ENCODE measurements around the gene GAN. TPM values are rescaled to one million over a fixed set of nuclear protein-coding genes. Genes with fewer than 3 reads are reported as not detected.

Gene GAN
- total and polyA plus RNA-seq, 2 donors (not counting 1 experiment from before 2014, with no cell fraction given), result 3.3 to 5.1 TPM

- H3K36me3 ChIP-seq (ENCODE audit: control insufficient read depth, insufficient read depth, low read length), result no peaks in the 10 kb centered on the region
- no peaks in the 10 kb centered on the region for H3K79me2 ChIP-seq (ENCODE audit: control insufficient read depth, insufficient read depth, low read length)
- no peaks in the 10 kb centered on the region for H3K4me1 ChIP-seq (ENCODE audit: control insufficient read depth, extremely low read depth, insufficient read depth, low read length)
- no peak overlapping the region for H3K4me3 ChIP-seq (replicated peaks in 1 of 4; ENCODE audit: control extremely low read depth in 1 of 4, insufficient read depth in 1 of 4, low read depth in 3 of 4, low read length in 4 of 4)
- no peak overlapping the region for H3K4me2 ChIP-seq (ENCODE audit: extremely low read depth, insufficient read depth, low read length)
- H2AFZ ChIP-seq (ENCODE audit: low read length), result no peak overlapping the region
- peaks cover 5% of the 10 kb centered on the region for H3K27me3 ChIP-seq (ENCODE audit: control insufficient read depth, insufficient read depth, low read length)
- TF ChIP-seq EZH2 (IDR thresholded peaks at IDR 0.05; ENCODE audit: low read length, missing control alignments) (no peak), CTCF (conservative IDR thresholded peaks at IDR 0.05 in 1 of 2, IDR thresholded peaks at IDR 0.05 in 1 of 2; ENCODE audit: low read depth in 1 of 2, low read length in 2 of 2) (no peak)
- no peak overlapping the region for H3K9ac ChIP-seq (ENCODE audit: insufficient read depth, low read length)
- H3K9me3 ChIP-seq (ENCODE audit: control insufficient read depth, insufficient read depth, low read depth, low read length), result no peaks in the 10 kb centered on the region
- DNase-seq (ENCODE audit: low read depth in 2 of 2), result no peak
- no peak overlapping the region for H3K27ac ChIP-seq (ENCODE audit: insufficient read depth, low read length)
- H4K20me1 ChIP-seq (ENCODE audit: control insufficient read depth, extremely low read depth, insufficient read depth, low read length), result no peaks in the 10 kb centered on the region
These were observed 102.0 kb downstream of the GAN start for GRCh38 chr16:81416749-81417148.

GRCh38 chr16:81417210-81417609 is 102.4 kb downstream of the GAN start:
- Histone ChIP-seq H3K4me2 (ENCODE audit: extremely low read depth, insufficient read depth, low read length) (no peak overlapping the region), H3K27ac (ENCODE audit: insufficient read depth, low read length) (no peak overlapping the region), H3K4me1 (ENCODE audit: control insufficient read depth, extremely low read depth, insufficient read depth, low read length) (no peaks in the 10 kb centered on the region), H2AFZ (ENCODE audit: low read length) (no peak overlapping the region), H4K20me1 (ENCODE audit: control insufficient read depth, extremely low read depth, insufficient read depth, low read length) (no peaks in the 10 kb centered on the region), H3K4me3 (replicated peaks in 1 of 4; ENCODE audit: control extremely low read depth in 1 of 4, insufficient read depth in 1 of 4, low read depth in 3 of 4, low read length in 4 of 4) (no peak overlapping the region), H3K9me3 (ENCODE audit: control insufficient read depth, insufficient read depth, low read depth, low read length) (no peaks in the 10 kb centered on the region), H3K79me2 (ENCODE audit: control insufficient read depth, insufficient read depth, low read length) (no peaks in the 10 kb centered on the region), H3K36me3 (ENCODE audit: control insufficient read depth, insufficient read depth, low read length) (no peaks in the 10 kb centered on the region), H3K27me3 (ENCODE audit: control insufficient read depth, insufficient read depth, low read length) (peaks cover 5% of the 10 kb centered on the region), H3K9ac (ENCODE audit: insufficient read depth, low read length) (no peak overlapping the region)
- no peak for TF ChIP-seq CTCF (conservative IDR thresholded peaks at IDR 0.05 in 1 of 2, IDR thresholded peaks at IDR 0.05 in 1 of 2; ENCODE audit: low read depth in 1 of 2, low read length in 2 of 2)
- TF ChIP-seq EZH2 (IDR thresholded peaks at IDR 0.05; ENCODE audit: low read length, missing control alignments), result no peak
- no peak for DNase-seq (ENCODE audit: low read depth in 2 of 2)

GRCh38 chr16:81419806-81420205 is 105.0 kb downstream of the GAN start:
- H3K4me3 ChIP-seq (replicated peaks in 1 of 4; ENCODE audit: control extremely low read depth in 1 of 4, insufficient read depth in 1 of 4, low read depth in 3 of 4, low read length in 4 of 4), result no peak overlapping the region
- no peak for DNase-seq (ENCODE audit: low read depth in 2 of 2)
- no peaks in the 10 kb centered on the region for H3K79me2 ChIP-seq (ENCODE audit: control insufficient read depth, insufficient read depth, low read length)
- H3K27ac ChIP-seq (ENCODE audit: insufficient read depth, low read length), result no peak overlapping the region
- no peaks in the 10 kb centered on the region for H3K4me1 ChIP-seq (ENCODE audit: control insufficient read depth, extremely low read depth, insufficient read depth, low read length)
- no peaks in the 10 kb centered on the region for H3K36me3 ChIP-seq (ENCODE audit: control insufficient read depth, insufficient read depth, low read length)
- TF ChIP-seq EZH2 (IDR thresholded peaks at IDR 0.05; ENCODE audit: low read length, missing control alignments), result no peak
- no peak for TF ChIP-seq CTCF (conservative IDR thresholded peaks at IDR 0.05 in 1 of 2, IDR thresholded peaks at IDR 0.05 in 1 of 2; ENCODE audit: low read depth in 1 of 2, low read length in 2 of 2)
- no peak overlapping the region for H3K9ac ChIP-seq (ENCODE audit: insufficient read depth, low read length)
- H3K9me3 ChIP-seq (ENCODE audit: control insufficient read depth, insufficient read depth, low read depth, low read length), result no peaks in the 10 kb centered on the region
- no peak overlapping the region for H2AFZ ChIP-seq (ENCODE audit: low read length)
- no peaks in the 10 kb centered on the region for H3K27me3 ChIP-seq (ENCODE audit: control insufficient read depth, insufficient read depth, low read length)
- no peaks in the 10 kb centered on the region for H4K20me1 ChIP-seq (ENCODE audit: control insufficient read depth, extremely low read depth, insufficient read depth, low read length)
- no peak overlapping the region for H3K4me2 ChIP-seq (ENCODE audit: extremely low read depth, insufficient read depth, low read length)

Data from fibroblast of lung (primary cell).